ENCODE measurements around the gene CELA2A.

DNA sequence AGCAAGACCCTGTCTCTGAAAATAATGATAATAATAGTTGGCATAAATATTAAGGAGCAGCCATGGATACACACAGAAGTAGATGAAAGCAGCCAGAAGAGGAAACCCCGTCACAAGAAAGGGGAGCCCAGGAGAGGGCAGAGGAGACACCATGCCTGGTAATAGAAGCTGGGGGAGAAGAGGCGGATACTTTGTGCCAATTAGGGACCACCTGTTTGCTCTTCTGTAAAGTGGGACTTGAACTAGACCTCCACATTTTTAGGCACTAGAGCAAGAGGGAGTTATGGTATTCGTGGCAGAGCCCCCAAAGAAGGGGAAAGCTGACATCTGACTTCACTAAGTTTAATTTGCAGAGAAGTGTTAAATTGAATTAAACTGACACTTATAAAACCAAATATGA, 31.8 kb downstream of the CELA2A start:
- TF ChIP-seq, protein P1, sequence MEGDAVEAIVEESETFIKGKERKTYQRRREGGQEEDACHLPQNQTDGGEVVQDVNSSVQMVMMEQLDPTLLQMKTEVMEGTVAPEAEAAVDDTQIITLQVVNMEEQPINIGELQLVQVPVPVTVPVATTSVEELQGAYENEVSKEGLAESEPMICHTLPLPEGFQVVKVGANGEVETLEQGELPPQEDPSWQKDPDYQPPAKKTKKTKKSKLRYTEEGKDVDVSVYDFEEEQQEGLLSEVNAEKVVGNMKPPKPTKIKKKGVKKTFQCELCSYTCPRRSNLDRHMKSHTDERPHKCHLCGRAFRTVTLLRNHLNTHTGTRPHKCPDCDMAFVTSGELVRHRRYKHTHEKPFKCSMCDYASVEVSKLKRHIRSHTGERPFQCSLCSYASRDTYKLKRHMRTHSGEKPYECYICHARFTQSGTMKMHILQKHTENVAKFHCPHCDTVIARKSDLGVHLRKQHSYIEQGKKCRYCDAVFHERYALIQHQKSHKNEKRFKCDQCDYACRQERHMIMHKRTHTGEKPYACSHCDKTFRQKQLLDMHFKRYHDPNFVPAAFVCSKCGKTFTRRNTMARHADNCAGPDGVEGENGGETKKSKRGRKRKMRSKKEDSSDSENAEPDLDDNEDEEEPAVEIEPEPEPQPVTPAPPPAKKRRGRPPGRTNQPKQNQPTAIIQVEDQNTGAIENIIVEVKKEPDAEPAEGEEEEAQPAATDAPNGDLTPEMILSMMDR (CRISPR knock-in tag; IDR thresholded peaks at IDR 0.05) = no peak
- TF ChIP-seq SP5 (CRISPR knock-in tag; IDR thresholded peaks at IDR 0.05; ENCODE audit: borderline replicate concordance, low read depth) = no peak
- TF ChIP-seq NR2C2 (CRISPR knock-in tag; IDR thresholded peaks at IDR 0.05; ENCODE audit: borderline replicate concordance) = no peak
- TF ChIP-seq CHD4 (IDR thresholded peaks at IDR 0.05; ENCODE audit: borderline replicate concordance, low read length) = no peak
- TF ChIP-seq REL (CRISPR knock-in tag; conservative IDR thresholded peaks at IDR 0.05) = no peak
- TF ChIP-seq RXRA (CRISPR knock-in tag; IDR thresholded peaks at IDR 0.05) = no peak
- no peak for TF ChIP-seq LCORL (IDR thresholded peaks at IDR 0.05)
- TF ChIP-seq LCORL (CRISPR knock-in tag; IDR thresholded peaks at IDR 0.05) = no peak
- no peak for TF ChIP-seq RAD51 (IDR thresholded peaks at IDR 0.05; ENCODE audit: borderline replicate concordance)
- no peak for TF ChIP-seq ZNF660 (CRISPR knock-in tag; IDR thresholded peaks at IDR 0.05; ENCODE audit: borderline replicate concordance, low read depth)
- TF ChIP-seq JARID2 (CRISPR knock-in tag; IDR thresholded peaks at IDR 0.05; ENCODE audit: insufficient replicate concordance) = no peak
- TF ChIP-seq ZNF33A (CRISPR knock-in tag; IDR thresholded peaks at IDR 0.05; ENCODE audit: borderline replicate concordance) = no peak
- no peak for TF ChIP-seq ADNP (CRISPR knock-in tag; IDR thresholded peaks at IDR 0.05)
- TF ChIP-seq GATAD2A (CRISPR knock-in tag; IDR thresholded peaks at IDR 0.05) = no peak

Measured in HepG2 (cell line).